ENCODE data around the gene KIF26B.

GRCh38 chr1:245489838-245490237 lies 335.1 kb downstream of the KIF26B start:
- no peak for TF ChIP-seq CTCF (IDR thresholded peaks at IDR 0.05)
- no peak for TF ChIP-seq POLR2A (IDR thresholded peaks at IDR 0.05)
- TF ChIP-seq EP300 (IDR thresholded peaks at IDR 0.05): no peak

Measured in stomach (tissue), 4 donors.